ENCODE data around the gene STAT5B.

The STAT5B gene

GRCh38 chr17:42201458-42201772 lies 74.8 kb downstream of the STAT5B start:
- peaks cover 8 to 21% of the 10 kb centered on the region in 2 donors for H3K4me1 Mint-ChIP-seq
- no peak overlapping the region for H3K4me3 Mint-ChIP-seq
- H3K36me3 Mint-ChIP-seq, result peaks cover 23 to 62% of the 10 kb centered on the region in 2 donors
- H3K27ac Mint-ChIP-seq, result peak overlapping the region; percentile 1
- ATAC-seq (replicated peaks) (no peak), DNase-seq (no peak)
- H3K27me3 Mint-ChIP-seq, result no peaks in the 10 kb centered on the region
- no peaks in the 10 kb centered on the region for H3K9me3 Mint-ChIP-seq

- ATAC-seq (replicated peaks) (no peak), DNase-seq (no peak)
- H3K4me1 Mint-ChIP-seq, result peaks cover 8 to 21% of the 10 kb centered on the region in 2 donors
- no peak overlapping the region for H3K4me3 Mint-ChIP-seq
- H3K27me3 Mint-ChIP-seq, result no peaks in the 10 kb centered on the region
- no peak overlapping the region for H3K27ac Mint-ChIP-seq
- no peaks in the 10 kb centered on the region for H3K9me3 Mint-ChIP-seq
- H3K36me3 Mint-ChIP-seq, result peaks cover 19 to 56% of the 10 kb centered on the region in 2 donors
Observed at GRCh38 chr17:42200706-42201457, 75.3 kb downstream of the STAT5B start.

GRCh38 chr17:42199416-42200011 lies 76.7 kb downstream of the STAT5B start:
- H3K4me1 Mint-ChIP-seq, result peaks cover 9 to 23% of the 10 kb centered on the region in 2 donors
- H3K27me3 Mint-ChIP-seq, result no peaks in the 10 kb centered on the region
- peak overlapping the region; percentile 91 for H3K27ac Mint-ChIP-seq
- ATAC-seq (replicated peaks) (peak in 1 of 2 donors; percentile 45), DNase-seq (no peak)
- H3K9me3 Mint-ChIP-seq, result no peaks in the 10 kb centered on the region
- H3K4me3 Mint-ChIP-seq, result peak overlapping the region in 1 of 2 donors; percentile 23
- peaks cover 11 to 46% of the 10 kb centered on the region in 2 donors for H3K36me3 Mint-ChIP-seq

GRCh38 chr17:42198897-42199296 lies 77.3 kb downstream of the STAT5B start:
- Mint-ChIP-seq H3K36me3 (peaks cover 14 to 41% of the 10 kb centered on the region in 2 donors), H3K9me3 (peaks cover 0 to 1% of the 10 kb centered on the region in 2 donors), H3K4me3 (peak overlapping the region in 1 of 2 donors; percentile 14), H3K27me3 (no peaks in the 10 kb centered on the region), H3K27ac (peak overlapping the region; percentile 96), H3K4me1 (peaks cover 13 to 29% of the 10 kb centered on the region in 2 donors)
- peak; percentile 57 for DNase-seq
- peak; percentile 86 to 88 for ATAC-seq (replicated peaks)

GRCh38 chr17:42197564-42198156 lies 78.5 kb downstream of the STAT5B start:
- no peaks in the 10 kb centered on the region for H3K27me3 Mint-ChIP-seq
- peaks cover 25 to 42% of the 10 kb centered on the region in 2 donors for H3K4me1 Mint-ChIP-seq
- DNase-seq, result no peak
- H3K9me3 Mint-ChIP-seq, result peaks cover 0 to 1% of the 10 kb centered on the region in 2 donors
- no peak overlapping the region for H3K4me3 Mint-ChIP-seq
- H3K36me3 Mint-ChIP-seq, result peaks cover 14 to 29% of the 10 kb centered on the region in 2 donors
- peak overlapping the region; percentile 74 for H3K27ac Mint-ChIP-seq
- ATAC-seq (replicated peaks), result no peak

DNA sequence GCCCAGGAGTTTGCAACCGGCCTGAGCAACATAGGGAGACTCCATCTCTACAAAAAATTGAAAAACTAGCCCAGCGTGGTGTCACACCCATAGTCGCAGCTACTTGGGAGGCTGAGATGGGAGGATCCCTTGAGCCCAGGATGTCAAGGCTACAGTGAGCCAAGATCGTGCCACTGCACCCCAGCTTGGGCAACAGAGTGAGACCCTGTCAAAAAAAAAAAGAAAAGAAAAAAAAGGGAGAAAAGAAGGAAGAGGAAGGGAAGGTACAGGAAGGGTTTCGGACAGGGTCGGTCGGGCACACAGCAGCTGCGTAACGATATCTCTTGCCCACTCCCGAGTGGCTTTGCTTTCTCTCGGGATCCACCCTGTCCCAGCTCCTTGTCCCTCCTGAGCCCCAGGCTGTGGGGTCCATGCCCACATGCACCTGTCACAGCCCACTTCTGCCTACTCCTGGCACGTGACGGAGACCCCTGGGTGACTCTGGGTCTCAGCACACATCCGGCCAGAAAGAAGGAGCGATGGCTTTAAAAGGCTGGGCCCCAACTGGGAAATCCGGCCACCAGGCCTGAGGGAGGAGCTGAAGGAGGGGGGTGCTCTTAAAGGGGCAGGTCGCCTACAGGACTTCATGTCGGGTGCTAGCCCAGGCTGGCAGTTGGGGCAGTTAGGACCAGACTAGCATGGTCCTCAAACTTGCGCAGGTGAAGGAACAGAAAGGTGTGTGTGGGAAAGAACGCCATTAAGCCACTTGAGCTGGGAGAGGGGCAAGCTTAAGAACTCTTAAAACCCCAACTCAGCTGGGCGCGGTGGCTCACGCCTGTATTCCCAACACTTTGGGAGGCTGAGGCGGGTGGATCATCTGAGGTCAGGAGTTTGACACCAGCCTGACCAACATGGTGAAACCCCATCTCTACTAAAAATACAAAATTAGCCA lies 82.0 kb downstream of the STAT5B start, which contains the start of gene GHDC:
Gene GHDC, minus strand, starts transcription at position 526 of the 931 bp plus-strand sequence. CDS start 913 bp downstream, outside the sequence.
- peak within 1 kb of the TSS; percentile 93 for H3K27ac Mint-ChIP-seq
- peak; percentile 93 to 95 for ATAC-seq (replicated peaks)
- no peaks in the 10 kb centered on the region for H3K27me3 Mint-ChIP-seq
- peaks cover 0 to 1% of the 10 kb centered on the region in 2 donors for H3K9me3 Mint-ChIP-seq
- peaks cover 12 to 22% of the 10 kb centered on the region in 2 donors for H3K36me3 Mint-ChIP-seq
- peak within 1 kb of the TSS; percentile 95 to 97 for H3K4me3 Mint-ChIP-seq
- DNase-seq, result peak; percentile 74
- H3K4me1 Mint-ChIP-seq, result peaks cover 23 to 51% of the 10 kb centered on the region in 2 donors

GRCh38 chr17:42193216-42193968 lies 82.8 kb downstream of the STAT5B start:
- H3K27me3 Mint-ChIP-seq, result no peaks in the 10 kb centered on the region
- H3K27ac Mint-ChIP-seq, result peak overlapping the region; percentile 93
- no peak for DNase-seq
- H3K9me3 Mint-ChIP-seq, result peaks cover 0 to 1% of the 10 kb centered on the region in 2 donors
- H3K36me3 Mint-ChIP-seq, result peaks cover 12 to 22% of the 10 kb centered on the region in 2 donors
- peaks cover 20 to 48% of the 10 kb centered on the region in 2 donors for H3K4me1 Mint-ChIP-seq
- peak in 1 of 2 donors; percentile 2 for ATAC-seq (replicated peaks)
- H3K4me3 Mint-ChIP-seq, result peak overlapping the region; percentile 95 to 97

GRCh38 chr17:42192189-42193126 lies 83.7 kb downstream of the STAT5B start:
- Mint-ChIP-seq H3K27ac (peak overlapping the region; percentile 77), H3K4me3 (peak overlapping the region; percentile 95 to 97), H3K9me3 (peaks cover 0 to 1% of the 10 kb centered on the region in 2 donors), H3K36me3 (peaks cover 12 to 19% of the 10 kb centered on the region in 2 donors), H3K27me3 (no peaks in the 10 kb centered on the region), H3K4me1 (peaks cover 20 to 45% of the 10 kb centered on the region in 2 donors)
- DNase-seq (no peak), ATAC-seq (replicated peaks) (no peak)

GRCh38 chr17:42191275-42191608 lies 84.9 kb downstream of the STAT5B start:
- Mint-ChIP-seq H3K27ac (no peak overlapping the region), H3K36me3 (peaks cover 12 to 16% of the 10 kb centered on the region in 2 donors), H3K9me3 (peaks cover 0 to 1% of the 10 kb centered on the region in 2 donors), H3K4me1 (peaks cover 20 to 42% of the 10 kb centered on the region in 2 donors), H3K4me3 (no peak overlapping the region), H3K27me3 (no peaks in the 10 kb centered on the region)
- ATAC-seq (replicated peaks) (no peak), DNase-seq (no peak)

GRCh38 chr17:42190491-42191274 lies 85.5 kb downstream of the STAT5B start:
- H3K27ac Mint-ChIP-seq, result no peak overlapping the region
- no peak overlapping the region for H3K4me3 Mint-ChIP-seq
- H3K9me3 Mint-ChIP-seq, result peaks cover 0 to 1% of the 10 kb centered on the region in 2 donors
- peaks cover 20 to 42% of the 10 kb centered on the region in 2 donors for H3K4me1 Mint-ChIP-seq
- ATAC-seq (replicated peaks) (no peak), DNase-seq (no peak)
- no peaks in the 10 kb centered on the region for H3K27me3 Mint-ChIP-seq
- peaks cover 12 to 16% of the 10 kb centered on the region in 2 donors for H3K36me3 Mint-ChIP-seq

DNA sequence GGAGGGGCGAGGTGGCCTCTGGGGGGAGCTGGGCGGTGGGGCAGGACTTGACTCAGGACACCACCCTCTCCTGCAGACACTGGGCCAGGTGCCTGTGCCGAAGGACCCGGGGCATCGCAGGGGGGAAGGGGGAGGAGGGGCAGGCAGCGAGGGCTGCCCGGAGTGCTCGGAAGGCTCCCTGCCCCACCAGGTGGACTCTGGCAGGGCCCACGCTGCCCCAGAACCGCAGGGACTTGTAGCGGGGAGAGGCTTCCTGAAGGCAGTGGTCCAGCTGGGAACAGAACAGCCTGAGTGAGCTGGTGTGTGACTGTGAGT lies 86.6 kb downstream of the STAT5B start:
- no peaks in the 10 kb centered on the region for H3K27me3 Mint-ChIP-seq
- peaks cover 12 to 16% of the 10 kb centered on the region in 2 donors for H3K36me3 Mint-ChIP-seq
- no peak overlapping the region for H3K4me3 Mint-ChIP-seq
- DNase-seq, result no peak
- H3K27ac Mint-ChIP-seq, result no peak overlapping the region
- H3K9me3 Mint-ChIP-seq, result peaks cover 0 to 1% of the 10 kb centered on the region in 2 donors
- peaks cover 27 to 49% of the 10 kb centered on the region in 2 donors for H3K4me1 Mint-ChIP-seq
- no peak for ATAC-seq (replicated peaks)
